IMR-90 (cell line): Measurements from ENCODE around the gene ANKRD7.

Experiments
- CEBPB ChIP-seq: IDR thresholded peaks from 2 replicates; pipeline ENCODE4 v1.6.1; 2012; ENCODE audit warnings: low read depth, low read length, improper control_type of control experiment
- CHD1 ChIP-seq: IDR thresholded peaks from 2 replicates; pipeline ENCODE4 v1.6.1; 2012; ENCODE audit warnings: low read depth, low read length, improper control_type of control experiment
- MAFK ChIP-seq: IDR thresholded peaks from 2 replicates; pipeline ENCODE4 v1.6.1; 2012; ENCODE audit warnings: low read depth, low read length, improper control_type of control experiment
- MXI1 ChIP-seq: IDR thresholded peaks from 2 replicates; pipeline ENCODE4 v1.6.1; 2012; ENCODE audit warnings: low read depth, mild to moderate bottlenecking, low read length, moderate library complexity, borderline replicate concordance
- NFE2L2 ChIP-seq: fragments of 150-350 bp; IDR thresholded peaks from 2 replicates; pipeline ENCODE4 v1.6.1; 2016; ENCODE audit warnings: low read depth, mild to moderate bottlenecking, low read length
- POLR2A ChIP-seq: IDR thresholded peaks from 2 replicates; pipeline ENCODE4 v1.6.1; 2012; ENCODE audit warnings: mild to moderate bottlenecking, low read depth, low read length
- RAD21 ChIP-seq: IDR thresholded peaks from 2 replicates; pipeline ENCODE4 v1.6.1; 2012; ENCODE audit warnings: low read length, improper control_type of control experiment
- RCOR1 ChIP-seq: IDR thresholded peaks from 2 replicates; pipeline ENCODE4 v1.6.1; 2012; ENCODE audit warnings: mild to moderate bottlenecking, low read length, improper control_type of control experiment; ENCODE audit not compliant: insufficient replicate concordance
- RFX5 ChIP-seq: IDR thresholded peaks from 2 replicates; pipeline ENCODE4 v1.8.0; 2012; ENCODE audit warnings: low read depth, mild to moderate bottlenecking, low read length, moderate library complexity
- SMC3 ChIP-seq: fragments of 150-350 bp; IDR thresholded peaks from 2 replicates; pipeline ENCODE4 v1.6.1; 2016; ENCODE audit warnings: low read depth, mild to moderate bottlenecking, antibody characterized with exemption, low read length, moderate library complexity
- TF ChIP-seq, protein P1 (sequence below): conservative IDR thresholded peaks from 2 replicates; pipeline ENCODE4 v1.5.1; 2012; ENCODE audit warnings: mild to moderate bottlenecking, low read depth, low read length, improper control_type of control experiment
- TF ChIP-seq, protein P2 (sequence below): fragments of 150-350 bp; IDR thresholded peaks from 2 replicates; pipeline ENCODE4 v1.6.1; 2017; ENCODE audit warnings: mild to moderate bottlenecking, antibody characterized with exemption, low read length, low read depth

DNA sequence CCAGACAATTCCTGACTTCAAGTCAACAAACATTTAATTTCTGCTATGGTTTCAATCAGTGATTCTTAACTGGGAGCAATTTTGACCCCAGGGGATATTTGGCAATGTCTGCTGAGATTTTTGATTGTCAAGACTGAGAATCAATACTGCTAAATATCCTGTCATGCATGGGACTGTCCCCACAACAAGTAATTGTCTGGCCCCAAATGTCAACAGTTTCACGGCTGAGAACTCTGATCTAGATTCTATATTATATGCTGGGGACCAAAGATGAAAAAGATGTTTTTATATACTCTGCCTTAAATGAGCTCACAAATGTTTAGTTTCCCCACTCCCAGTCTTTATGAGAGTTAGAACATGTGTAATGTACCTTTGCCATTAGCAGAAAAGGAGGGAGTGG is 19.2 kb downstream of the ANKRD7 start:
- TF ChIP-seq, protein P1, sequence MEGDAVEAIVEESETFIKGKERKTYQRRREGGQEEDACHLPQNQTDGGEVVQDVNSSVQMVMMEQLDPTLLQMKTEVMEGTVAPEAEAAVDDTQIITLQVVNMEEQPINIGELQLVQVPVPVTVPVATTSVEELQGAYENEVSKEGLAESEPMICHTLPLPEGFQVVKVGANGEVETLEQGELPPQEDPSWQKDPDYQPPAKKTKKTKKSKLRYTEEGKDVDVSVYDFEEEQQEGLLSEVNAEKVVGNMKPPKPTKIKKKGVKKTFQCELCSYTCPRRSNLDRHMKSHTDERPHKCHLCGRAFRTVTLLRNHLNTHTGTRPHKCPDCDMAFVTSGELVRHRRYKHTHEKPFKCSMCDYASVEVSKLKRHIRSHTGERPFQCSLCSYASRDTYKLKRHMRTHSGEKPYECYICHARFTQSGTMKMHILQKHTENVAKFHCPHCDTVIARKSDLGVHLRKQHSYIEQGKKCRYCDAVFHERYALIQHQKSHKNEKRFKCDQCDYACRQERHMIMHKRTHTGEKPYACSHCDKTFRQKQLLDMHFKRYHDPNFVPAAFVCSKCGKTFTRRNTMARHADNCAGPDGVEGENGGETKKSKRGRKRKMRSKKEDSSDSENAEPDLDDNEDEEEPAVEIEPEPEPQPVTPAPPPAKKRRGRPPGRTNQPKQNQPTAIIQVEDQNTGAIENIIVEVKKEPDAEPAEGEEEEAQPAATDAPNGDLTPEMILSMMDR, result no peak
- TF ChIP-seq NFE2L2, result no peak
- no peak for TF ChIP-seq POLR2A
- no peak for TF ChIP-seq SMC3
- TF ChIP-seq CHD1, result no peak
- no peak for TF ChIP-seq RFX5
- TF ChIP-seq RAD21, result no peak
- TF ChIP-seq, protein P2, sequence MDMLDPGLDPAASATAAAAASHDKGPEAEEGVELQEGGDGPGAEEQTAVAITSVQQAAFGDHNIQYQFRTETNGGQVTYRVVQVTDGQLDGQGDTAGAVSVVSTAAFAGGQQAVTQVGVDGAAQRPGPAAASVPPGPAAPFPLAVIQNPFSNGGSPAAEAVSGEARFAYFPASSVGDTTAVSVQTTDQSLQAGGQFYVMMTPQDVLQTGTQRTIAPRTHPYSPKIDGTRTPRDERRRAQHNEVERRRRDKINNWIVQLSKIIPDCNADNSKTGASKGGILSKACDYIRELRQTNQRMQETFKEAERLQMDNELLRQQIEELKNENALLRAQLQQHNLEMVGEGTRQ, result no peak
- TF ChIP-seq MXI1, result no peak
- no peak for TF ChIP-seq MAFK
- TF ChIP-seq CEBPB, result no peak
- no peak for TF ChIP-seq RCOR1
